Measurements from ENCODE around the gene SHISAL2B.
"Not testable (repeated sequence)": the region's sequence is repeated elsewhere in the genome, so short reads cannot be mapped to it uniquely, and the experiment has no call there.

DNA sequence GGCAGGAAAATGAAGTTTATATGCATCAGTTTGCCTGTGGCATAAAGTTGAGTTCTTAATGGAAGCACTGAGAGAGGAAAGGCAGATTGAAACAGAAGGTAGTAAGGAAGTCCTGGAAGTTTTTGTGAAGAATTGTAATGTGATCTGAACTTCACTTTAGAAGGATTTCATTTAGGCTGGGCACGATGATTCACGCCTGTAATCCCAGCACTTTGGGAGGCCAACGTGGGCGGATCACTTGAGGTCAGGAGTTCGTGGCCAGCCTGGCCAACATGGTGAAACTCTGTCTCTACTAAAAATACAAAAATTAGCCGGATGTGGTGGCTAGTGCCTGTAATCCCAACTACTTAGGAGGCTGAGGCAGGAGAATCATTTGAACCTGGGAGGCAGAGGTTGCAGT is 27.1 kb upstream of the SHISAL2B start:
- TF ChIP-seq, protein P1, sequence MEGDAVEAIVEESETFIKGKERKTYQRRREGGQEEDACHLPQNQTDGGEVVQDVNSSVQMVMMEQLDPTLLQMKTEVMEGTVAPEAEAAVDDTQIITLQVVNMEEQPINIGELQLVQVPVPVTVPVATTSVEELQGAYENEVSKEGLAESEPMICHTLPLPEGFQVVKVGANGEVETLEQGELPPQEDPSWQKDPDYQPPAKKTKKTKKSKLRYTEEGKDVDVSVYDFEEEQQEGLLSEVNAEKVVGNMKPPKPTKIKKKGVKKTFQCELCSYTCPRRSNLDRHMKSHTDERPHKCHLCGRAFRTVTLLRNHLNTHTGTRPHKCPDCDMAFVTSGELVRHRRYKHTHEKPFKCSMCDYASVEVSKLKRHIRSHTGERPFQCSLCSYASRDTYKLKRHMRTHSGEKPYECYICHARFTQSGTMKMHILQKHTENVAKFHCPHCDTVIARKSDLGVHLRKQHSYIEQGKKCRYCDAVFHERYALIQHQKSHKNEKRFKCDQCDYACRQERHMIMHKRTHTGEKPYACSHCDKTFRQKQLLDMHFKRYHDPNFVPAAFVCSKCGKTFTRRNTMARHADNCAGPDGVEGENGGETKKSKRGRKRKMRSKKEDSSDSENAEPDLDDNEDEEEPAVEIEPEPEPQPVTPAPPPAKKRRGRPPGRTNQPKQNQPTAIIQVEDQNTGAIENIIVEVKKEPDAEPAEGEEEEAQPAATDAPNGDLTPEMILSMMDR (IDR thresholded peaks at IDR 0.05) = not testable (repeated sequence)
- not testable (repeated sequence) for TF ChIP-seq ZFX (IDR thresholded peaks at IDR 0.05; ENCODE audit: borderline replicate concordance)
